CD14-positive monocyte (primary cell): Measurements from ENCODE around the gene FANCI. TPM values are rescaled to one million over a fixed set of nuclear protein-coding genes. Genes with fewer than 3 reads are reported as not detected.

Source experiments
- DNase-seq, 3 donors: peaks; one replicate each; pipeline ENCODE4 v3.0.0-alpha.2; 2011 to 2022
- H2AFZ ChIP-seq: 2 replicates; pipeline ENCODE4 v1.6.0; 2012; ENCODE audit warnings: mild to moderate bottlenecking, low read depth, low read length, inconsistent platforms; ENCODE audit not compliant: insufficient read depth, poor library complexity, severe bottlenecking
- H3K27ac ChIP-seq, 2 donors: 1 replicate in 1 of 2; 2 replicates in 1 of 2; pipeline ENCODE4 v1.5.1; 2012 to 2013; ENCODE audit warnings: low read length in 2 of 2, control low read depth in 1 of 2, inconsistent platforms in 1 of 2, low read depth in 1 of 2, mild to moderate bottlenecking in 1 of 2
- H3K27me3 ChIP-seq, 2 donors: one replicate each; pipeline versions ENCODE4 v1.6.0 to v1.6.1; 2011 to 2013; ENCODE audit warnings: low read length in 2 of 2; ENCODE audit not compliant: control insufficient read depth in 2 of 2, insufficient read depth in 2 of 2
- H3K36me3 ChIP-seq, 2 donors: replicated peaks in 1 of 2; 1 replicate in 1 of 2; 2 replicates in 1 of 2; pipeline versions ENCODE4 v1.5.1 to v1.6.1; 2012 to 2013; ENCODE audit warnings: low read length in 2 of 2, control low read depth in 1 of 2, inconsistent platforms in 1 of 2, mild to moderate bottlenecking in 1 of 2; ENCODE audit not compliant: insufficient read depth in 2 of 2, control insufficient read depth in 1 of 2
- H3K4me1 ChIP-seq, 2 donors: 1 replicate in 1 of 2; 2 replicates in 1 of 2; pipeline versions ENCODE4 v1.5.1 to v1.6.1; 2012 to 2013; ENCODE audit warnings: low read length in 2 of 2, control low read depth in 1 of 2, inconsistent platforms in 1 of 2, mild to moderate bottlenecking in 1 of 2, moderate library complexity in 1 of 2; ENCODE audit not compliant: insufficient read depth in 2 of 2, control insufficient read depth in 1 of 2
- H3K4me2 ChIP-seq: replicated peaks from 2 replicates; pipeline ENCODE3; 2012; ENCODE audit warnings: low read length, moderate library complexity, mild to moderate bottlenecking; ENCODE audit not compliant: poor library complexity, severe bottlenecking; ENCODE audit errors: extremely low read depth
- H3K4me3 ChIP-seq, 3 experiments: fragments of 200-600 bp in 1 of 3; sonication (generic) in 1 of 3; replicated peaks in 1 of 3; 1 replicate in 2 of 3; 2 replicates in 1 of 3; pipeline ENCODE4 v1.5.1; 2011 to 2013; ENCODE audit warnings: low read length in 3 of 3, mild to moderate bottlenecking in 3 of 3, control low read depth in 2 of 3, low read depth in 2 of 3, inconsistent platforms in 1 of 3, moderate library complexity in 1 of 3
- H3K79me2 ChIP-seq: 2 replicates; pipeline ENCODE4 v1.6.0; 2012; ENCODE audit warnings: mild to moderate bottlenecking, control low read depth, inconsistent platforms, low read length, moderate library complexity; ENCODE audit not compliant: insufficient read depth
- H3K9ac ChIP-seq: 2 replicates; pipeline ENCODE4 v1.6.0; 2017; ENCODE audit warnings: low read length, mild to moderate bottlenecking; ENCODE audit not compliant: insufficient read depth, poor library complexity, severe bottlenecking
- H3K9me3 ChIP-seq, 2 donors: replicated peaks in 1 of 2; 1 replicate in 1 of 2; 2 replicates in 1 of 2; pipeline versions ENCODE4 v1.5.1 to v1.6.1; 2012 to 2013; ENCODE audit warnings: low read length in 2 of 2, control low read depth in 1 of 2; ENCODE audit not compliant: control insufficient read depth in 1 of 2, insufficient read depth in 1 of 2
- H4K20me1 ChIP-seq: 2 replicates; pipeline ENCODE4 v1.6.0; 2012; ENCODE audit warnings: mild to moderate bottlenecking, low read length, control low read depth, moderate library complexity; ENCODE audit not compliant: insufficient read depth
- H3K27ac Mint-ChIP-seq, 7 donors: one replicate each; pipeline ENCODE4 v1.8.0; 2020; ENCODE audit warnings: mild to moderate bottlenecking in 7 of 7, mixed read lengths in 7 of 7, moderate library complexity in 6 of 7, inconsistent platforms in 2 of 7
- H3K27me3 Mint-ChIP-seq, 3 donors: one replicate each; pipeline ENCODE4 v1.8.0; 2021 to 2022; ENCODE audit warnings: low read depth in 3 of 3, mild to moderate bottlenecking in 3 of 3, mixed read lengths in 3 of 3, moderate library complexity in 3 of 3, inconsistent platforms in 1 of 3
- H3K36me3 Mint-ChIP-seq, 2 donors: one replicate each; pipeline ENCODE4 v1.8.0; 2020; ENCODE audit warnings: mixed read lengths in 2 of 2, inconsistent platforms in 1 of 2, mild to moderate bottlenecking in 1 of 2
- H3K4me1 Mint-ChIP-seq: one replicate; pipeline ENCODE4 v1.8.0; 2020; ENCODE audit warnings: mild to moderate bottlenecking, mixed read lengths
- H3K4me3 Mint-ChIP-seq, 2 donors: one replicate each; pipeline ENCODE4 v1.8.0; 2020; ENCODE audit warnings: mild to moderate bottlenecking in 2 of 2, mixed read lengths in 2 of 2, moderate library complexity in 1 of 2
- H3K9me3 Mint-ChIP-seq, 7 donors: one replicate each; pipeline ENCODE4 v1.8.0; 2020 to 2022; ENCODE audit warnings: mixed read lengths in 7 of 7, mild to moderate bottlenecking in 6 of 7, moderate library complexity in 6 of 7, inconsistent platforms in 2 of 7
- WGBS: methylation state at CpG from one replicate; pipeline ENCODE4 v1.1.5; 2013; ENCODE audit warnings: missing lambda C conversion rate; ENCODE audit not compliant: insufficient coverage; 5-methylcytosine and 5-hydroxymethylcytosine counted together
- intact Hi-C, 2 donors: fragments of 100-400 bp; cut with micrococcal nuclease; formaldehyde crosslinking; loops; one replicate each; pipeline versions ENCODE4 v1.15.0 to v1.15.1; 2023
- polyA plus RNA-seq, 3 donors: library from polyadenylated mRNA; depleted of rRNA in 1 of 3; unstranded in 2 of 3; stranded (reverse) in 1 of 3; fragments of 300-500 nt in 2 of 3; fragments of >200 nt in 1 of 3; fragmentation: Illumina TruSeq in 2 of 3; gene quantifications; 1 replicate in 2 of 3; 2 replicates in 1 of 3; pipeline ENCODE4 v1.2.3, GENCODE V29; 2012 to 2021
- TF ChIP-seq, protein P1 (sequence below): fragments of 200-600 bp; IDR thresholded peaks from one replicate; pipeline ENCODE4 v1.8.0; 2022; ENCODE audit warnings: antibody characterized with exemption, mild to moderate bottlenecking

The FANCI gene
- polyA plus RNA-seq, 3 donors = 1.4 to 2.6 (median 1.5) TPM

DNA sequence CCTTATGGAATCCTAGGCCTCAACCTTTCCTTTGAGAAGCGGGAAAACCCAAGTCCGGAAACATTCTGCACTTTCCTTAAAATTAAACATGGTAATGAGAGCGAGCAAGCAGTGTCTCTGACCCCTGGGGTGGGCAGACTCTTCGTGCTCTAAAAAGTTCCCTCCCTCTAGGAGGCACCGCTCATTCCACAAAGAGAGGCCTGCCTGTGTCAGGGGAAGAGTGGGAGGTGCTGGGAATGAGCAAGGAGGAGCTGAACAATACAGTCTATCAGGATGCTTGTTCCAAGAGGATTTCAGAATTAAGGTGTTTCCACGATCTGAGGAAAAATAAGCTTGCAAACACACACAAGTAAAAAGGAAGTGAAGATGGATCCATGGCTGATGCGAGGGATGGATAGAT, 16.4 kb upstream of the FANCI start:
- Mint-ChIP-seq H3K4me1 (no peaks in the 10 kb centered on the region), H3K27ac (no peak overlapping the region), H3K9me3 (peaks cover 0 to 2% (median 0%) of the 10 kb centered on the region in 7 donors), H3K27me3 (peaks cover 0 to 11% (median 2%) of the 10 kb centered on the region in 3 donors), H3K36me3 (no peaks in the 10 kb centered on the region), H3K4me3 (no peak overlapping the region)
- WGBS = 95% methylated on average over 3 of the region's 7 CpGs
- TF ChIP-seq, protein P1, sequence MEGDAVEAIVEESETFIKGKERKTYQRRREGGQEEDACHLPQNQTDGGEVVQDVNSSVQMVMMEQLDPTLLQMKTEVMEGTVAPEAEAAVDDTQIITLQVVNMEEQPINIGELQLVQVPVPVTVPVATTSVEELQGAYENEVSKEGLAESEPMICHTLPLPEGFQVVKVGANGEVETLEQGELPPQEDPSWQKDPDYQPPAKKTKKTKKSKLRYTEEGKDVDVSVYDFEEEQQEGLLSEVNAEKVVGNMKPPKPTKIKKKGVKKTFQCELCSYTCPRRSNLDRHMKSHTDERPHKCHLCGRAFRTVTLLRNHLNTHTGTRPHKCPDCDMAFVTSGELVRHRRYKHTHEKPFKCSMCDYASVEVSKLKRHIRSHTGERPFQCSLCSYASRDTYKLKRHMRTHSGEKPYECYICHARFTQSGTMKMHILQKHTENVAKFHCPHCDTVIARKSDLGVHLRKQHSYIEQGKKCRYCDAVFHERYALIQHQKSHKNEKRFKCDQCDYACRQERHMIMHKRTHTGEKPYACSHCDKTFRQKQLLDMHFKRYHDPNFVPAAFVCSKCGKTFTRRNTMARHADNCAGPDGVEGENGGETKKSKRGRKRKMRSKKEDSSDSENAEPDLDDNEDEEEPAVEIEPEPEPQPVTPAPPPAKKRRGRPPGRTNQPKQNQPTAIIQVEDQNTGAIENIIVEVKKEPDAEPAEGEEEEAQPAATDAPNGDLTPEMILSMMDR = no peak
- intact Hi-C loops = no loop called here
- H3K4me3 ChIP-seq = no peak overlapping the region
- H4K20me1 ChIP-seq = no peaks in the 10 kb centered on the region
- H2AFZ ChIP-seq = no peak overlapping the region
- H3K27ac ChIP-seq = no peak overlapping the region
- H3K36me3 ChIP-seq = no peaks in the 10 kb centered on the region
- H3K4me2 ChIP-seq = no peak overlapping the region
- H3K9ac ChIP-seq = no peak overlapping the region
- no peaks in the 10 kb centered on the region for H3K27me3 ChIP-seq
- H3K4me1 ChIP-seq = no peaks in the 10 kb centered on the region
- no peaks in the 10 kb centered on the region for H3K79me2 ChIP-seq
- H3K9me3 ChIP-seq = no peaks in the 10 kb centered on the region
- DNase-seq = no peak

DNA sequence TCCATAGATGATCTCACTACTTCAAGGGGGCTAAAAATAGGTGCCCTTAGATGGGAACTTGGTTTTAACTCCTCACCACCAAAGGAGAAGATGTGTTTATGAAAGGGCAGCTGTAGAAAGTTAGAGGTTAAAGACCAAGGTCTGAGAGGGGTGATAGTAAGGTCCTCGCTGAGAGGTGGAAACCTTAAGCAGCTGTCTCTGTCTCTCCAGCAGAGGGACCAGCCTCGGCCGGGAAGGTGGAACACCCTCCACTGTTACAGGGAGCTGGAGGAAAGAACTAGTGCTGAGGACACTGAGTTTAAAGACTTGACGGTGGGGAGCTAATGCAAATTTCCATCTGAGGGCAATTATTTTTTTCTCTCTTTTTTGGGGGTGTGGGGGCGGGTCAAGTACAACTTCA, 13.5 kb upstream of the FANCI start:
- Mint-ChIP-seq H3K36me3 (no peaks in the 10 kb centered on the region), H3K27ac (no peak overlapping the region), H3K9me3 (peaks cover 0 to 4% (median 0%) of the 10 kb centered on the region in 7 donors), H3K4me3 (no peak overlapping the region), H3K27me3 (peaks cover 3 to 10% (median 5%) of the 10 kb centered on the region in 3 donors), H3K4me1 (no peaks in the 10 kb centered on the region)
- Histone ChIP-seq H3K4me1 (no peaks in the 10 kb centered on the region), H3K27ac (no peak overlapping the region), H2AFZ (no peak overlapping the region), H3K36me3 (no peaks in the 10 kb centered on the region), H3K9me3 (no peaks in the 10 kb centered on the region), H3K27me3 (no peaks in the 10 kb centered on the region), H4K20me1 (no peaks in the 10 kb centered on the region), H3K79me2 (no peaks in the 10 kb centered on the region), H3K4me3 (no peak overlapping the region), H3K4me2 (no peak overlapping the region), H3K9ac (no peak overlapping the region)
- TF ChIP-seq, protein P1 = no peak
- WGBS = 67% methylated on average over 2 of the region's 5 CpGs
- intact Hi-C loops = no loop called here
- DNase-seq = no peak
